ENCODE data around the gene CDC42SE2. TPM values are rescaled to one million over a fixed set of nuclear protein-coding genes. Genes with fewer than 3 reads are reported as not detected.
"Not testable (repeated sequence)": the region's sequence is repeated elsewhere in the genome, so short reads cannot be mapped to it uniquely, and the experiment has no call there.

Gene CDC42SE2
- total and polyA plus RNA-seq, 2 experiments from 2014 or later, result 24.2 to 36.2 TPM

- no peak for TF ChIP-seq REST (IDR thresholded peaks at IDR 0.05; ENCODE audit: unreplicated experiment)
- TF ChIP-seq ETS1 (IDR thresholded peaks at IDR 0.05), result no peak
- TF ChIP-seq ZNF114 (CRISPR knock-in tag; IDR thresholded peaks at IDR 0.05), result no peak
- TF ChIP-seq JUNB (IDR thresholded peaks at IDR 0.05; ENCODE audit: unreplicated experiment), result no peak
- no peak for TF ChIP-seq CTCF (conservative IDR thresholded peaks at IDR 0.05; ENCODE audit: low read depth in 2 of 2)
- TF ChIP-seq POLR2AphosphoS5 (IDR thresholded peaks at IDR 0.05; ENCODE audit: low read depth), result no peak
Measured at GRCh38 chr5:131396630-131397273, 132.9 kb downstream of the CDC42SE2 start (continued).

- H3K27me3 ChIP-seq (ENCODE audit: insufficient read depth); H3K27me3 Mint-ChIP-seq (ENCODE audit: insufficient read depth, low read depth, poor library complexity): not testable (repeated sequence)
Measured at GRCh38 chr5:131399007-131399406, 135.2 kb downstream of the CDC42SE2 start.

GRCh38 chr5:131400585-131400984 is 136.7 kb downstream of the CDC42SE2 start:
- no peak overlapping the region for H3K27ac ChIP-seq (ENCODE audit: low read depth)
- H3K4me3 ChIP-seq, result no peak overlapping the region
- Mint-ChIP-seq H3K36me3 (ENCODE audit: low read depth) (peaks cover 27% of the 10 kb centered on the region), H3K27me3 (ENCODE audit: insufficient read depth, low read depth, poor library complexity) (peaks cover 4% of the 10 kb centered on the region), H3K27ac (no peak overlapping the region), H3K4me3 (no peak overlapping the region), H3K4me1 (no peaks in the 10 kb centered on the region), H3K9me3 (peaks cover 11% of the 10 kb centered on the region; the same call in 2 of the 3 replicates)
- DNase-seq (ENCODE audit: low spot score) (no peak), ATAC-seq (no peak)
- no peak overlapping the region for H3K4me2 ChIP-seq
- H3K79me2 ChIP-seq (replicated peaks; ENCODE audit: insufficient read depth), result no peaks in the 10 kb centered on the region
- no peaks in the 10 kb centered on the region for H3F3A ChIP-seq (replicated peaks; ENCODE audit: low read depth)
- no peaks in the 10 kb centered on the region for H3K4me1 ChIP-seq (ENCODE audit: insufficient read depth)
- H4K20me1 ChIP-seq (replicated peaks; ENCODE audit: insufficient read depth), result no peaks in the 10 kb centered on the region
- H3K9me2 ChIP-seq (ENCODE audit: insufficient read depth), result no peaks in the 10 kb centered on the region
- 0 out of 2 replicates have a peak, but pooled peaks cover 3% of the 10 kb centered on the region for H3K36me3 ChIP-seq (ENCODE audit: insufficient read depth)
- no peak overlapping the region for H2AFZ ChIP-seq
- H3K27me3 ChIP-seq (ENCODE audit: insufficient read depth), result no peaks in the 10 kb centered on the region
- no peak for TF ChIP-seq REST (IDR thresholded peaks at IDR 0.05; ENCODE audit: unreplicated experiment)
- no peak for TF ChIP-seq JUNB (IDR thresholded peaks at IDR 0.05; ENCODE audit: unreplicated experiment)

More at GRCh38 chr5:131399007-131399406, 135.2 kb downstream of the CDC42SE2 start:
- peaks cover 11% of the 10 kb centered on the region; the same call in 2 of the 3 replicates for H3K9me3 Mint-ChIP-seq
- not testable (repeated sequence) for H3K9me2 ChIP-seq (ENCODE audit: insufficient read depth); H3K4me3 ChIP-seq; H3K4me1 Mint-ChIP-seq; H3K4me1 ChIP-seq (ENCODE audit: insufficient read depth); ATAC-seq; H3K4me2 ChIP-seq; H3F3A ChIP-seq (replicated peaks; ENCODE audit: low read depth); H2AFZ ChIP-seq; H3K79me2 ChIP-seq (replicated peaks; ENCODE audit: insufficient read depth); H4K20me1 ChIP-seq (replicated peaks; ENCODE audit: insufficient read depth); H3K36me3 ChIP-seq (ENCODE audit: insufficient read depth); H3K4me3 Mint-ChIP-seq; H3K27ac ChIP-seq (ENCODE audit: low read depth); DNase-seq (ENCODE audit: low spot score); H3K27ac Mint-ChIP-seq
- peaks cover 36% of the 10 kb centered on the region for H3K36me3 Mint-ChIP-seq (ENCODE audit: low read depth)
